Muscle layer of colon (tissue), 2 donors: ENCODE measurements around the gene ACTMAP.
"Not testable (repeated sequence)": the region's sequence is repeated elsewhere in the genome, so short reads cannot be mapped to it uniquely, and the experiment has no call there.

Experiments
- H3K27ac ChIP-seq: one replicate; pipeline ENCODE4 v1.7.0; 2013; ENCODE audit warnings: low read depth, mild to moderate bottlenecking, low read length, moderate library complexity
- H3K27me3 ChIP-seq, 2 donors: one replicate each; pipeline ENCODE4 v1.7.0; 2013; ENCODE audit warnings: low read length in 2 of 2, mild to moderate bottlenecking in 2 of 2; ENCODE audit not compliant: insufficient read depth in 2 of 2, control insufficient read depth in 1 of 2
- H3K36me3 ChIP-seq: one replicate; pipeline ENCODE4 v1.7.0; 2013; ENCODE audit warnings: mild to moderate bottlenecking, low read length; ENCODE audit not compliant: insufficient read depth
- H3K4me1 ChIP-seq: one replicate; pipeline ENCODE4 v1.7.0; 2013; ENCODE audit warnings: mild to moderate bottlenecking, low read length; ENCODE audit not compliant: insufficient read depth
- H3K4me3 ChIP-seq, 2 donors: one replicate each; pipeline ENCODE4 v1.7.0; 2013; ENCODE audit warnings: low read length in 2 of 2, low read depth in 1 of 2, mild to moderate bottlenecking in 1 of 2, moderate library complexity in 1 of 2
- H3K9ac ChIP-seq: one replicate; pipeline ENCODE4 v1.7.0; 2013; ENCODE audit warnings: low read length
- H3K9me3 ChIP-seq: one replicate; pipeline ENCODE4 v1.7.0; 2013; ENCODE audit warnings: mild to moderate bottlenecking, low read length
- donor health status: abdominal sarcoma.
- donor health status: Adenocarcinoma of cecum.

ACTMAP gene

GRCh38 chr19:40740747-40741146 lies 9.5 kb downstream of the ACTMAP start:
- Histone ChIP-seq H3K9ac (no peak overlapping the region), H3K36me3 (peaks cover 22% of the 10 kb centered on the region), H3K27me3 (no peaks in the 10 kb centered on the region), H3K27ac (peak overlapping the region; percentile 12), H3K4me3 (no peak overlapping the region), H3K4me1 (no peaks in the 10 kb centered on the region), H3K9me3 (no peaks in the 10 kb centered on the region)

DNA sequence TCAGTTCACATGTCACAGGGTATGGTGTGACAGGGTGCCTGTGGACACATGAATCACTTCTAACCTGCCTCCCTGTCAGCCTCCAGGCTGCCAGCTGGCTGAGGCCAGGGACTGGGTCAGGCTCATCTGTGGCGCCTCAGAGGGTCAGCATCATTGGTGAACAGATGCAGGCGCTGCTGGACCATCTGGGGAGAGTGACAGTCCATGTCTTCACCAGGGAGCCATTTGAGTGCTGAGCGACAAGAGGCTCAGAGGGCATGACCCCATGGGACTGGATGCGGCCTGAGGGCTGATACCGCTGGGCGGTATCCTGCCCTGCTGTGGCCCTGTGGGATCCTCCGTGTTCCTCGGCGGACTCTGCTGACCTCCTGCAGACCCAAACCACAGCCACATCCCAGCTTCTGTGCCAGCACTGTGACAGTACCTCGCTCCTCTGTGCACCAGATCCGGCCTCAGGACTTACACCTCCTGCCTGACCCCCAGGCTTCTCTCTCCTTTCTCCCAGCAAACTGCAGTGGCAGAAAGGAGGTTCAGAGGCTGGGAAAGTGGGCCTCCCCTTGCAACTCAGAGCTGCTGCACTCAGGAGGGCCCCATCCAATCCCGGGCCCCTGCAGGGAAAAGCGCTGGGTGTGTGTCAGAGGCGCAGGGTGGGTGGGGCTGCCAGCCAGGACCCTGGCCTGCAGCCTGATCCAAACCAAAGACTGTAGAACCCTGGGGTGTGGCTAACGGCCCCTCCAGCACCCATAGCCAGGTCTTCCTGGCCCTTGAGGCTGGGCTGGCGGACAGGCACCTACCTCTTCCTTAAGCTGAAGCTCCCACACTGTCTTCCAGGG lies 10.2 kb downstream of the ACTMAP start:
- H3K27ac ChIP-seq = peak overlapping the region; percentile 12
- peaks cover 28% of the 10 kb centered on the region for H3K36me3 ChIP-seq
- H3K9me3 ChIP-seq = no peaks in the 10 kb centered on the region
- H3K4me1 ChIP-seq = no peaks in the 10 kb centered on the region
- no peak overlapping the region for H3K4me3 ChIP-seq
- no peak overlapping the region for H3K9ac ChIP-seq
- no peaks in the 10 kb centered on the region for H3K27me3 ChIP-seq

- Histone ChIP-seq H3K27ac (no peak overlapping the region), H3K9me3 (no peaks in the 10 kb centered on the region), H3K4me3 (no peak overlapping the region), H3K4me1 (no peaks in the 10 kb centered on the region), H3K9ac (no peak overlapping the region), H3K36me3 (peaks cover 37% of the 10 kb centered on the region), H3K27me3 (no peaks in the 10 kb centered on the region)
These were observed 11.0 kb downstream of the ACTMAP start for GRCh38 chr19:40739030-40739839.

DNA sequence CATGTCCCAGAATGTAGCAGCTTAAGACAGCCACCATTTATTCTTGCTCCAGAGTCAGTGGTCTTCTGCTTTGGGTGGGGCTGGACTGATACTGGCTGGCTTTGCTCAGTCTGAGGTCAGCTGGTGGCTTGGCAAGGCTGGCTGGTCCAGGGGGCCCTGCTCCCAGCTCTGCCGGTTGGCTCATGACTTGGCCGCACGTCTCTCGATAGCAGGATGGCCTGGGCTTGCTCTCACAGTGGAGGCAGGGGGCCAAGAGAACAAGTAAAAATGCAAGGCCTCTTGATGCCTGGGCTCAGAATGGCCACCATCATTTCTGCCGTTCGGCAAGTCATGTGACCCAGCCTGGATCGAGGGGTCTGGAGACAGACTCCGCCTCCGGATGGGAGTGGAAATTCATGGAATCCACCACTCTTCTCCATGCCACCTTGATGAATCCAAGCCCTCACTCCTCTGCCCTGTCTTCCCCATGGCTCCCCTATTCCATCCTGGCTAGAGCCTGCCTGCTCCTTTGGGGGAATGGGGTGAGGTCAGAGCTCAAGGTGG lies 13.1 kb downstream of the ACTMAP start:
- Histone ChIP-seq H3K4me3 (no peak overlapping the region), H3K27ac (no peak overlapping the region), H3K36me3 (peaks cover 53% of the 10 kb centered on the region), H3K4me1 (no peaks in the 10 kb centered on the region), H3K9me3 (no peaks in the 10 kb centered on the region), H3K9ac (no peak overlapping the region), H3K27me3 (no peaks in the 10 kb centered on the region)

- Histone ChIP-seq H3K36me3 (peaks cover 53% of the 10 kb centered on the region), H3K27ac (no peak overlapping the region), H3K4me1 (no peaks in the 10 kb centered on the region), H3K4me3 (no peak overlapping the region), H3K27me3 (no peaks in the 10 kb centered on the region), H3K9me3 (no peaks in the 10 kb centered on the region), H3K9ac (no peak overlapping the region)
These were observed 13.6 kb downstream of the ACTMAP start for GRCh38 chr19:40736661-40737060.

DNA sequence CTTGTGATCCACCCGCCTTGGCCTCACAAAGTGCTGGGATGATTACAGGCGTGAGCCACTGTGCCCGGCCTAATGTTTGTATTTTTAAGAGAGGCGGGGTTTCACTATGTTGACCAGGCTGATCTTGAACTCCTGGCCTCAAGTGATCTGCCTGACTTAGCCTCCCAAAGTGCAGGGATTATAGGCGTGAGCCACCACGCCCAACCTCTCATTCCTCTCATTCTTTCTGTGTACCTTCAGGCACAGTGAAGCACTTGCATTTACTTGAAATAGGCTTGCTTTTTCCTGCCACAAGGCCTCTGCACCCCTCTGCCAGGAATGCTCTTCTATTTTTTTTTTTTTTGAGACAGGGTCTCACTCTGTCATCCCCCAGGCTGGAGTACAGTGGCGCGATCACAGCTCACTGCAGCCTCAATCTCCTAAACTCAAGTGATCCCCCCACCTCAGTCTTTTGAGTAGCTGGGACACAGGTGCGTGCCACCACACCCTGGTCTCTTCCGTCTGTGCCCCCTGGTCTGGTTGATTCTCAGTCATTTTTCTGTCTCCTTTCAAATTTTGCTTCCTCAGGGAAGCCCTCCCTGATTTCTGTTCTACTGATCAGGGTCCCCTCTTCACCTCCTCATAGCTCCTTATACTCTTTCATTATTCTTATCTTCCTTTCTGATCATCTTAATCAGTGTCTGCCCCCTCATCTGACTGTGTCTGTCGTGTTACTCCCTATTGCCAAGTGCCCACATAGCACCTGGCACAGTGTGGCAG lies 15.1 kb downstream of the ACTMAP start:
- H3K9me3 ChIP-seq = no peaks in the 10 kb centered on the region
- peaks cover 64% of the 10 kb centered on the region for H3K36me3 ChIP-seq
- no peak overlapping the region for H3K4me3 ChIP-seq
- no peaks in the 10 kb centered on the region for H3K4me1 ChIP-seq
- no peak overlapping the region for H3K27ac ChIP-seq
- no peaks in the 10 kb centered on the region for H3K27me3 ChIP-seq
- H3K9ac ChIP-seq = no peak overlapping the region

- Histone ChIP-seq H3K27ac (no peak overlapping the region), H3K4me1 (no peaks in the 10 kb centered on the region), H3K9ac (no peak overlapping the region), H3K9me3 (no peaks in the 10 kb centered on the region), H3K4me3 (no peak overlapping the region), H3K36me3 (peaks cover 74% of the 10 kb centered on the region), H3K27me3 (no peaks in the 10 kb centered on the region)
These were observed 17.1 kb downstream of the ACTMAP start for GRCh38 chr19:40733149-40733548.

DNA sequence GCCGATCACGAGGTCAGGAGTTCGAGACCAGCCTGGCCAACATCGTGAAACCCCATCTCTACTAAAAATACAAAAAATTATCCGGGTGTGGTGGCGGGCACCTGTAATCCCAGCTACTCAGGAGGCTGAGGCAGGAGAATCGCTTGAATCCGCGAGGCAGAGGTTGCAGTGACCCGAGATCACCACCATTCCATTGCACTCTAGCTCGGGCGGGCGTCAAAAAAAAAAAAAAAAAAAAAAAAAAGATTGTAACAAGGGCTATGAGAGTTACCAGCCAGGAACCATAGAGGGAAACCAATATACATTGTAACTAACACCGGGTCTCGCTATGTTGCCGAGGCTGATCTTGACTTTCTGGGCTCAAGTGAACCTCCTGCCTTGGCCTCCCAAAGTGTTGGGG lies 18.0 kb downstream of the ACTMAP start:
- H3K9me3 ChIP-seq, H3K4me3 ChIP-seq, H3K9ac ChIP-seq, H3K27ac ChIP-seq, H3K4me1 ChIP-seq, H3K27me3 ChIP-seq: not testable (repeated sequence)
- H3K36me3 ChIP-seq = peaks cover 78% of the 10 kb centered on the region

DNA sequence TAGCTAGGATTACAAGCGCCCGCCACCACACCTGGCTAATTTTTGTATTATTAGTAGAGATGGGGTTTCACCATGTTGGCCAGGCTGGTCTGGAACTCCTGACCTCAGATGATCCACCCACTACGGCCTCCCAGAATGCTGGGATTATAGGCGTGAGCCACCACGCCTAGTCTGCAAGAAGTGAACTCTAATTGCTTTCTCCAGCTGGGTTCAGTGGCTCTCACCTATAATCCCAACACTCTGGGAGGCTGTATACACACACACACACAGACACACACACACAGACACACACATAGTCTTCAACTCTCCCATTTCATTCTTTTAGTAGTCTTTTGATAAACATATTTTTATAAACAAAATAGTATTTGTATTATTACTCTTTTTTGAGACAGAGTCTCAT lies 20.2 kb downstream of the ACTMAP start:
- H3K27me3 ChIP-seq, H3K9me3 ChIP-seq, H3K4me1 ChIP-seq, H3K9ac ChIP-seq, H3K27ac ChIP-seq, H3K4me3 ChIP-seq: not testable (repeated sequence)
- peaks cover 72% of the 10 kb centered on the region for H3K36me3 ChIP-seq

DNA sequence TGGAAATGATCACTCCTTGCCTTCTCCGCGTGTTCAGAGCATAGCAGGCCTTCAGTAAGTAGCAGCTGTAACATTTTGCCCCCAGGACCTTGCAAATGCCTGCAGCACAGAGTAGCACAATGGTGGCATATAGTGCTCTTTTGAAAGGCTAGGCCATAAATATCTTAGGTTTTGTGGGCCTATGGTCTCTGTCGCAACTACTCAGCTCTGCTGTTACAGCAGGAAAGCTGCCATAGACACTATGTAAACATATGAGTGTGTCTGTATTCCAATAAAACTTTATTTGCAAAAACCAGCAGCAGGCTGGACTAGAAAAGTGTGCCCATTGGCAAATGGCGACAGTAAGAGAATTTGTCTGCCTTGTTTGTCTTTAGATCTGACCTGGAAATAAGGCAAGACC lies 24.0 kb downstream of the ACTMAP start:
- Histone ChIP-seq H3K4me3 (no peak overlapping the region), H3K9me3 (no peaks in the 10 kb centered on the region), H3K27ac (no peak overlapping the region), H3K36me3 (peaks cover 56% of the 10 kb centered on the region), H3K9ac (no peak overlapping the region), H3K4me1 (peaks cover 11% of the 10 kb centered on the region), H3K27me3 (no peaks in the 10 kb centered on the region)

DNA sequence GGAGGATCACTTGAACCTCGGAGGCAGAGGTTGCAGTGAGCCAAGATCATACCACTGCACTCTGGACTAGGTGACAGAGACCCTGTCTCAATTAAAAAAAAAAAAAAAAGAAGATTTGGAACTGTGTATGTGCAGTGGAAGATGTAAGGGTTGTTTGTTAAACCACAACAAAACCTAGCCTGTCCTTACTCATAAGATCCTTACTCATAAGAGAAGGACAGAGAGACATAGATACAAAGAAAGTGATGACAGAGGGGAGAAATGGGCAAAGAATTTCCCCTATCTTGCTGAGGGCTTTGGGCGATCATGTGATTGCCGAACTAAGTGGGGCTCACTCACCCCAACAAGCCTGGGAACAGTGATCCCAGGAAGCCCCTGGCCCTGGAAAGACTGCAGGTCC lies 25.4 kb downstream of the ACTMAP start:
- H3K27me3 ChIP-seq = no peaks in the 10 kb centered on the region
- H3K9ac ChIP-seq = no peak overlapping the region
- no peaks in the 10 kb centered on the region for H3K9me3 ChIP-seq
- no peak overlapping the region for H3K4me3 ChIP-seq
- peaks cover 26% of the 10 kb centered on the region for H3K4me1 ChIP-seq
- peaks cover 49% of the 10 kb centered on the region for H3K36me3 ChIP-seq
- no peak overlapping the region for H3K27ac ChIP-seq
